Epithelial cell of proximal tubule (primary cell): ENCODE data around the gene ATP7B. TPM values are rescaled to one million over a fixed set of nuclear protein-coding genes. Genes with fewer than 3 reads are reported as not detected.
"Not testable (repeated sequence)": the region's sequence is repeated elsewhere in the genome, so short reads cannot be mapped to it uniquely, and the experiment has no call there.

Source experiments
- DNase-seq: peaks from one replicate; pipeline ENCODE4 v3.0.0-alpha.2; 2011; ENCODE audit warnings: low read depth
- H3K4me3 ChIP-seq: 2 replicates; pipeline ENCODE4 v1.5.1; 2011; ENCODE audit warnings: low read depth, mild to moderate bottlenecking, low read length
- CTCF ChIP-seq: conservative IDR thresholded peaks from 2 replicates; pipeline ENCODE4 v1.5.1; 2012; ENCODE audit warnings: low read depth, mild to moderate bottlenecking, low read length
- total RNA-seq: library from RNA; depleted of rRNA; stranded (reverse); fragments of >200 nt; gene quantifications from 2 replicates; pipeline ENCODE4 v1.2.3, GENCODE V29; 2015

The ATP7B gene
- total RNA-seq, 1 donor from 2014 or later = 3.5 TPM

- no peak for DNase-seq
Measured at GRCh38 chr13:51995677-51996551, 15.3 kb downstream of the ATP7B start.

GRCh38 chr13:51993713-51994112, 17.5 kb downstream of the ATP7B start:
- no peak for DNase-seq
- no peak overlapping the region for H3K4me3 ChIP-seq
- no peak for TF ChIP-seq CTCF

More at GRCh38 chr13:51995677-51996551, 15.3 kb downstream of the ATP7B start:
- no peak for TF ChIP-seq CTCF
- no peak overlapping the region for H3K4me3 ChIP-seq

- TF ChIP-seq CTCF = no peak
- no peak for DNase-seq
- H3K4me3 ChIP-seq = no peak overlapping the region
Measured at GRCh38 chr13:51988988-51989618, 22.1 kb downstream of the ATP7B start.

- H3K4me3 ChIP-seq, DNase-seq: not testable (repeated sequence)
Measured at GRCh38 chr13:51984904-51985303, 26.3 kb downstream of the ATP7B start.

GRCh38 chr13:51983292-51983691, 28.0 kb downstream of the ATP7B start:
- not testable (repeated sequence) for H3K4me3 ChIP-seq, DNase-seq

GRCh38 chr13:51981355-51981754, 29.9 kb downstream of the ATP7B start:
- DNase-seq = no peak
- TF ChIP-seq CTCF = no peak
- no peak overlapping the region for H3K4me3 ChIP-seq

- no peak for DNase-seq
- no peak overlapping the region for H3K4me3 ChIP-seq
- TF ChIP-seq CTCF = no peak
Measured at GRCh38 chr13:51980908-51981307, 30.3 kb downstream of the ATP7B start.
